K562 (cell line): Measurements from ENCODE around the gene GLDN. TPM values are rescaled to one million over a fixed set of nuclear protein-coding genes. Genes with fewer than 3 reads are reported as not detected.

ENCODE experiments used
- ATAC-seq: fragments of 200-7000 bp; cut with Tn5 transposase; 3 replicates; pipeline ENCODE4 v1.9.1; 2020; ENCODE audit warnings: moderate library complexity
- BruUV-seq: library from RNA; stranded (reverse); fragments of 400-500 nt; replicated peaks from 2 replicates; lab custom pipeline; 2021; lab: Mats Ljungman, UMichigan
- CTCF ChIA-PET: fragments of 300-600 bp; formaldehyde crosslinking; extraction: SDS; loops from one replicate; lab custom pipeline; 2021; ENCODE audit warnings: low intra/inter-chr PET ratio; lab: Yijun Ruan, JAX
- POLR2A ChIA-PET: fragments of 300-600, 350-650 bp; sonication (Branson Sonifier 250); formaldehyde crosslinking; extraction: SDS; loops from one replicate; lab custom pipeline; 2021; ENCODE audit warnings: antibody characterized with exemption, inconsistent platforms; lab: Yijun Ruan, JAX
- DNase-seq, 4 experiments: peaks; one replicate each; pipeline versions ENCODE4 v3.0.0 to v3.0.0-alpha.2; 2011 to 2018; ENCODE audit warnings: low spot score in 3 of 4, mixed read lengths in 3 of 4; ENCODE audit errors: extremely low read depth in 1 of 4
- FAIRE-seq: peaks from 2 replicates; lab custom pipeline; 2011; peaks lifted over from hg19 to GRCh38; lab: Jason Lieb, UNC
- H2AFZ ChIP-seq: 2 replicates; pipeline ENCODE4 v1.6.0; 2011; ENCODE audit warnings: low read depth, low read length, control low read depth, inconsistent platforms
- H3K27ac ChIP-seq: fragments of 200-600 bp; 3 replicates; pipeline ENCODE4 v1.8.0; 2011; ENCODE audit warnings: low read depth, mild to moderate bottlenecking, control low read depth, inconsistent platforms, low read length, moderate library complexity, mixed read lengths; ENCODE audit errors: extremely low read depth
- H3K27me3 ChIP-seq, 2 experiments: fragments of 300-600 bp in 1 of 2; 2 replicates in 1 of 2; 3 replicates in 1 of 2; pipeline versions ENCODE4 v1.6.0 to v1.8.0; 2011; ENCODE audit warnings: inconsistent platforms in 2 of 2, low read length in 2 of 2, mild to moderate bottlenecking in 1 of 2, mixed read lengths in 1 of 2, moderate library complexity in 1 of 2; ENCODE audit not compliant: control insufficient read depth in 2 of 2, insufficient read depth in 2 of 2
- H3K36me3 ChIP-seq: fragments of 300-600 bp; 3 replicates; pipeline ENCODE4 v1.8.0; 2011; ENCODE audit warnings: mild to moderate bottlenecking, low read length, inconsistent platforms; ENCODE audit not compliant: control insufficient read depth, insufficient read depth
- H3K4me1 ChIP-seq, 2 experiments: fragments of 200-600 bp in 1 of 2; replicated peaks in 1 of 2; 2 replicates in 1 of 2; 3 replicates in 1 of 2; pipeline versions ENCODE4 v1.5.1 to v1.8.0; 2011; ENCODE audit warnings: inconsistent platforms in 2 of 2, low read length in 2 of 2, mild to moderate bottlenecking in 1 of 2, mixed read lengths in 1 of 2, moderate library complexity in 1 of 2; ENCODE audit not compliant: control insufficient read depth in 2 of 2, insufficient read depth in 2 of 2
- H3K4me2 ChIP-seq: 2 replicates; pipeline ENCODE4 v1.6.1; 2011; ENCODE audit warnings: low read length, control low read depth, inconsistent platforms, mixed read lengths; ENCODE audit not compliant: insufficient read depth
- H3K4me3 ChIP-seq: fragments of 200-600 bp; sonication (generic), shearing (Covaris generic); 2 replicates; pipeline ENCODE4 v1.5.1; 2016; ENCODE audit warnings: control low read depth, inconsistent platforms
- H3K79me2 ChIP-seq: fragments of 200-600 bp; 3 replicates; pipeline ENCODE4 v1.8.0; 2011; ENCODE audit warnings: low read length, inconsistent platforms; ENCODE audit not compliant: control insufficient read depth, insufficient read depth
- H3K9ac ChIP-seq, 2 experiments: 2 replicates each; pipeline versions ENCODE4 v1.6.0 to v1.6.1; 2011; ENCODE audit warnings: low read depth in 2 of 2, low read length in 2 of 2, control low read depth in 1 of 2, inconsistent platforms in 1 of 2, mild to moderate bottlenecking in 1 of 2, mixed read lengths in 1 of 2; ENCODE audit not compliant: insufficient read depth in 1 of 2
- H3K9me1 ChIP-seq: one replicate; pipeline ENCODE4 v1.6.0; 2011; ENCODE audit warnings: inconsistent platforms, mild to moderate bottlenecking, low read length, moderate library complexity; ENCODE audit not compliant: control insufficient read depth, insufficient read depth
- H3K9me3 ChIP-seq: replicated peaks from 2 replicates; pipeline ENCODE4 v1.5.1; 2011; ENCODE audit warnings: low read depth, low read length, inconsistent platforms; ENCODE audit not compliant: control insufficient read depth, insufficient read depth
- H4K20me1 ChIP-seq: replicated peaks from 2 replicates; pipeline ENCODE4 v1.6.1; 2011; ENCODE audit warnings: low read length, inconsistent platforms, mixed read lengths; ENCODE audit not compliant: control insufficient read depth, insufficient read depth
- CHAMP1 ChIP-seq: fragments of 450-650 bp; IDR thresholded peaks from 2 replicates; pipeline ENCODE4 v1.6.1; 2016; ENCODE audit warnings: mild to moderate bottlenecking
- ELK3 ChIP-seq: fragments of 450-650 bp; formaldehyde crosslinking; IDR thresholded peaks from 2 replicates; pipeline ENCODE4 v1.4.0; 2020; ENCODE audit warnings: mild to moderate bottlenecking
- MAFF ChIP-seq: IDR thresholded peaks from 2 replicates; pipeline ENCODE4 v1.6.1; 2012; ENCODE audit warnings: low read length, improper control_type of control experiment
- MAFG ChIP-seq: fragments of 450-650 bp; conservative IDR thresholded peaks from 2 replicates; pipeline ENCODE4 v1.6.1; 2016; ENCODE audit warnings: missing genetic modification characterization, missing compliant biosample characterization
- MCM7 ChIP-seq, 2 experiments: fragments of 450-650 bp; IDR thresholded peaks; 2 replicates each; pipeline ENCODE4 v1.6.1; 2016 to 2018
- NFRKB ChIP-seq: fragments of 450-650 bp; IDR thresholded peaks from 2 replicates; pipeline ENCODE4 v1.6.1; 2016; ENCODE audit warnings: low read depth
- SMARCA4 ChIP-seq: fragments of 450-650 bp; IDR thresholded peaks from 2 replicates; pipeline ENCODE4 v1.6.1; 2016
- SNIP1 ChIP-seq: fragments of 450-650 bp; IDR thresholded peaks from 2 replicates; pipeline ENCODE4 v1.7.1; 2017; ENCODE audit warnings: low read depth, mild to moderate bottlenecking
- TCFL5 ChIP-seq: fragments of 250-450 bp; sonication (Bioruptor Pico); conservative IDR thresholded peaks from 2 replicates; pipeline ENCODE4 v1.6.1; 2021; ENCODE audit warnings: mild to moderate bottlenecking, moderate library complexity, matching md5 sums
- XRCC5 ChIP-seq: fragments of 200-400 bp; formaldehyde crosslinking; IDR thresholded peaks from 2 replicates; pipeline ENCODE4 v1.6.1; 2017; ENCODE audit warnings: low read depth, mild to moderate bottlenecking, low read length
- ZNF316 ChIP-seq: fragments of 450-650 bp; IDR thresholded peaks from 2 replicates; pipeline ENCODE4 v1.6.1; 2016
- ZNF551 ChIP-seq: fragments of 250-450 bp; sonication (Bioruptor Pico); IDR thresholded peaks from 2 replicates; pipeline ENCODE4 v1.5.0; 2021; ENCODE audit warnings: mild to moderate bottlenecking, moderate library complexity
- WGBS: fragments of 100-300 bp; shearing (Covaris generic); methylation state at CpG from one replicate; pipeline ENCODE4 v1.1.6; 2016; ENCODE audit warnings: low coverage, mixed read lengths; ENCODE audit not compliant: insufficient coverage; ENCODE audit errors: missing lambda C conversion rate; 5-methylcytosine and 5-hydroxymethylcytosine counted together
- in situ Hi-C: fragments of 300-500 bp; cut with MboI; formaldehyde crosslinking; loops from 4 replicates; pipeline ENCODE4 v1.15.0; 2018; ENCODE audit warnings: inconsistent platforms, mixed read lengths
- intact Hi-C: fragments of 100-400 bp; cut with micrococcal nuclease; formaldehyde crosslinking; loops from 2 replicates; pipeline ENCODE4 v1.14.2; 2022
- polyA plus RNA-seq, 8 experiments: library from polyadenylated mRNA; depleted of rRNA in 4 of 8; stranded (reverse) in 5 of 8; unstranded in 3 of 8; fragments of >200 nt; fragmentation: Nextera tagmentation in 2 of 8; fragmentation: Illumina TruSeq in 1 of 8; extraction: Ambion mirVana in 2 of 8; extraction: Trizol in 1 of 8; gene quantifications; 2 replicates each; pipeline versions ENCODE4 v1.2.1 to v1.2.3, GENCODE V29; 2011 to 2014; ENCODE audit warnings: inconsistent platforms in 1 of 8, missing spikeins in 1 of 8
- total RNA-seq, 7 experiments: library from RNA; depleted of rRNA in 6 of 7; stranded (reverse); fragments of >200 nt in 6 of 7; fragmentation: Illumina TruSeq in 2 of 7; extraction: Trizol in 2 of 7; gene quantifications; 2 replicates each; pipeline versions ENCODE4 v1.2.1 to v1.2.3, GENCODE V29; 2011 to 2021; ENCODE audit warnings: low replicate concordance in 1 of 7

Gene GLDN
- total and polyA plus RNA-seq, 9 of the 15 experiments (the other 6 are each of a cell fraction or from before 2014, with no cell fraction given): 0.05 to 0.33 (median 0.18) TPM

GRCh38 chr15:51448622-51449399, 107.4 kb downstream of the GLDN start:
- in situ Hi-C loops: no loop called here
- CTCF ChIA-PET: no interaction called here
- no peak overlapping the region for H3K4me3 ChIP-seq
- FAIRE-seq: no peak
- intact Hi-C loops: no loop called here
- no peak overlapping the region for H3K9ac ChIP-seq
- no peak for ATAC-seq
- no peaks in the 10 kb centered on the region for H3K27me3 ChIP-seq
- 71% methylated on average over 7 of the region's 7 CpGs for WGBS
- TF ChIP-seq MAFG (tag) (0 out of 2 replicates have a peak, but pooled peaks have one; percentile 8), ZNF316 (peak; percentile 66; the same call in 1 of the 2 replicates), MAFF (peak; percentile 23; the same call in 1 of the 2 replicates), TCFL5 (CRISPR knock-in tag) (no peak)
- TF ChIP-seq, all 486 proteins: peak for 3
- Histone ChIP-seq H3K27ac (no peak overlapping the region), H4K20me1 (no peaks in the 10 kb centered on the region), H3K4me1 (no peaks in the 10 kb centered on the region), H3K36me3 (peaks cover 66% of the 10 kb centered on the region), H3K9me3 (no peaks in the 10 kb centered on the region), H3K79me2 (no peaks in the 10 kb centered on the region), H3K9me1 (no peaks in the 10 kb centered on the region), H2AFZ (no peak overlapping the region), H3K4me2 (no peak overlapping the region)
- no TSS peak for BruUV-seq
- DNase-seq: no peak
- POLR2A ChIA-PET: interaction anchor here (1.6 kb wide), 1 partner anchor 22 kb away, joined by 5 read pairs; no protein-coding TSS in a partner anchor

DNA sequence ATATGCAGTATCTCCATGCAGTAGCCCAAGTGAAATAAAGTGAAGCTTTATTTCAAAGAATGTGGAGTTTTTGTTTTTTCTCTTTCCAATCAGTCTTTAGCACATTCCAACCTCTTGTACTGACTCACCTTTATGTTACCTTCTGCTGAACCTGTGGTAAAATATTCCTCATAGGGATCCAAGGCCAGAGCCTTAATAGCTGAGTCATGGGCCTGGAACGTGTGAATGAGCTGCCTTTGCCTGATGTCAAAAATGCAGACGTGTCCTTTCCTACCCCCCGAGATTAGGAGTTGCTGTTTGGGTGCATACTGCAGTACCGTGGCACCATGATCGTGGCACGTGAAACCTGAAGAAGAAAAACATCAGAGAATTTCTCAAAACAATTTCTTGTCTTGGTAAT, 108.5 kb downstream of the GLDN start:
- DNase-seq (no peak), FAIRE-seq (no peak), ATAC-seq (no peak; the same call in 2 of the 3 replicates)
- Histone ChIP-seq H3K9me3 (no peaks in the 10 kb centered on the region), H4K20me1 (no peaks in the 10 kb centered on the region), H3K9me1 (no peaks in the 10 kb centered on the region), H3K27me3 (no peaks in the 10 kb centered on the region), H3K4me2 (no peak overlapping the region), H3K27ac (no peak overlapping the region; the same call in 2 of the 3 replicates), H3K4me3 (no peak overlapping the region), H2AFZ (no peak overlapping the region), H3K36me3 (peaks cover 70% of the 10 kb centered on the region), H3K9ac (no peak overlapping the region), H3K4me1 (no peaks in the 10 kb centered on the region), H3K79me2 (no peaks in the 10 kb centered on the region)
- ChIA-PET POLR2A (interaction anchor here (0.9 to 1.6 kb wide), 2 partner anchors 9 to 21 kb away, joined by 3 to 5 read pairs; no protein-coding TSS in a partner anchor), CTCF (no interaction called here)
- intact Hi-C loops (no loop called here), in situ Hi-C loops (no loop called here)
- BruUV-seq: no TSS peak
- 61% methylated on average over 6 of the region's 6 CpGs for WGBS
- no peak for TF ChIP-seq ZNF551
- TF ChIP-seq ELK3 (CRISPR knock-in tag): no peak
- peak; percentile 76 for TF ChIP-seq ZNF316
- TF ChIP-seq SMARCA4: no peak
- TF ChIP-seq XRCC5: no peak
- no peak for TF ChIP-seq CHAMP1
- TF ChIP-seq SNIP1: no peak
- TF ChIP-seq NFRKB: no peak
- TF ChIP-seq MCM7 (IDR thresholded peaks at IDR 0.05): no peak
